NCI-H345 treated with DMSO at 0.1 percent for 48 hours (cell line): ENCODE data around the gene ATG16L1.
A peak's percentile ranks its signal among the peaks of the same experiment; 100 is the strongest.

Source experiments
- DNase-seq: peaks from one replicate; lab custom pipeline; 2025; ENCODE audit not compliant: unreplicated experiment; lab: John Stamatoyannopoulos, UW

Gene ATG16L1

DNA sequence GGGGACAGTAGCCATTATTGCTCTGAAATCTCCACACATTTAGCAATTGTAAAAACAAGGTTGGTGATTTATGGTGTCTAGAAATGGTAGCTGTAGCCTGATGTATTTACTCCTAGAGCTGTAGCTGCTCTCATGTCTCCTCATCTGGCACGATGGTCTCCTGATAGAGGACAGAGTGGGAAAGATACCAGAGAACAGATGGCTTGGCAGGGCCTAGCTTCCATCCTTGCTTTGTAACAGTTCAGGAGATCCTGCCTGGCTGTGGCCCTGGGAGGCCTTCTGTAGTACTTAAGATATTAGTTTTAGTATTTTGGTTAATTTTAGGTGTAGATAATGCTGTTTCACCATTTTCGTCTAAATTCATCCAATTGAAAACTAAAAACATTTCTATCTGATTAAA lies 6.7 kb downstream of the ATG16L1 start:
- no peak for DNase-seq

DNA sequence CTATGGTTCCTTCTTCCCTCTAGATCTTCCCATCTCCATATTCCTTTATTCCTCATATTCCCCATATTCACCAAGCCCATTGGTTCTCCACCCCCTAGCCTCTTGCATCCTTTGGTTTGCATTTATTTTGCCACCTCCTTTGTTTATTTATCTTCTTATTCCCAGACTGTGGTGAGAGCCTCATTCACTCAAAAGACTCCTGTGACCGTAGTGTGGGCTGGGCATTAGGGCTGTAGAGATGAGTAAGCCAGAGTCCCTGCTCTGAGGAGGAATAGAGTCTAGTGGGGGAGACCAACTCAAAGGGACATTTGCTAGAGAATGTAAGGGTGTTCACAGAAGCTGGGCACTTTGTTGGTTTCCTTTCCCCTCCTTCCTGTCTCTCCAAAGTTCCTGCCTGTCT lies 8.3 kb downstream of the ATG16L1 start:
- no peak for DNase-seq

DNA sequence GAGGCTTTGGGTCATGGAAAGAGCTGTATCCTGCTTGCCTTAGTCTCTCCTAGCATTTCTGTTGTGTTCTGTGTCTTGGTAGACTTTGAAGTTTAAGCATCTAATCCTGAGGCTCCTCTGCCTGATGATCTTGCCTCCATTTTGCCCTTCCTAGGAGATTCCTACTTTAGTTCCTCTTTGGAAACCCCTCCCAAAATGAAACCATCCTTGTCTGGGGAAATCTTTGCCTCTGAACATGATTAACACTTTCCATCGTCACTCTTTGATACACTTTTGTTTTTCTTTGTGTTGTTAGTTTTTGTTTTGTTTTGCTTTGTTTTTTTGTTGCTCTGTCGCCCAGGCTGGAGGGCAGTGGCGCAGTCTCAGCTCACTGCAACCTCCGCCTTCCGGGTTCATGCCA lies 9.2 kb downstream of the ATG16L1 start:
- DNase-seq: no peak

DNA sequence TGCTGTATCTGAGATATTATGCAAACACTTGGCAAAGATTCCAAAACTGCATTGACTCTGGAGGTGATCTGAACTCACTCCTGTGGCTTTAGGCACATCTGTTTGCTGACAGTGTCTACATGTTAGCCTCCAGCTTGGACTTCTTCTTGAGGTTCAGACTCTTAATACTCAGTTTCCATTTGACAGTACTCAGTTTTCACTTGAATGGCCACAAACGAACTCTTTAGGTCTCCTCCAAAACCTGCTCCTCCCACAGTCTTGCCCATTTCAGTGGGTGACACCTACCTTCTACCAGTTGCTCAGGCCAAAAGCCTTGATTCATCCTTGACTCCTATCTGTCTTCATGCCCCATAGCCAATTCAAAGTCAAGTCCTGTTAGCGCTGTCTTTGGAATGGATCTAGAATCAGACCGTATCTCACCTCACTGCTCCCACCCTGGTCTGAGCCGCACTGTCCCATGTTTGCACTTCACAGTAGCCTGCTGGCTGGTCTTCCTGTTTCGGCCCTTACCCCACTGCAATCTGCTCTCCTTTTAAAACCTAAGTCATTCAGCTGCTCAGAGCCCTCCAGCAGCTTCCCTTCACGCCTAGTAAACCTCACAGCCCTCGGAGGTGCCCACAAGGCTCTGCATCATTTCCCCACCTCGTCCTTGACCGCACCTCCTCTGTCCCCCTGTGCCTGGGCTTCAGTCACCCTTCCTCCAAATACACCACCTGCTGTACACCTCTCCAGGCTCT lies 10.5 kb downstream of the ATG16L1 start:
- no peak for DNase-seq

DNA sequence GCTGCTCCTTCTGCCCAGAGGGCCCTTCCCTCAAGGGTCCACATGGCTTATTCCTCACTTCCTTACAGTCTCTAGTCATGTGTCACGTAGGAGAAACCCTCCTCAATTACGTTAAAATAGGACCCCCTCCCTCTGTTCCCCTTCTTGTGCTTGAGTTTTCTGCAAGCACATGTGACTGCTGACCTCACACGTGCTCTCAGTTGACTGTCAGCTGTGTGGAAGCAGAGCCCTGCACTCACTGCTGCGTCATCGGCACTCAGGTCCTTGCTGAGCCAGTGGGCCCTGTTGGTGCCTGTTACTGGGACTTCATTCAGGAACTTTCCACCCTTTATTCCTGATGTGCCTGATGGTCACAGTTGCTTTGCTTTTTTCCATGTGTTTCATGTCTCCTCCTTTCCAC lies 11.1 kb downstream of the ATG16L1 start:
- no peak for DNase-seq

DNA sequence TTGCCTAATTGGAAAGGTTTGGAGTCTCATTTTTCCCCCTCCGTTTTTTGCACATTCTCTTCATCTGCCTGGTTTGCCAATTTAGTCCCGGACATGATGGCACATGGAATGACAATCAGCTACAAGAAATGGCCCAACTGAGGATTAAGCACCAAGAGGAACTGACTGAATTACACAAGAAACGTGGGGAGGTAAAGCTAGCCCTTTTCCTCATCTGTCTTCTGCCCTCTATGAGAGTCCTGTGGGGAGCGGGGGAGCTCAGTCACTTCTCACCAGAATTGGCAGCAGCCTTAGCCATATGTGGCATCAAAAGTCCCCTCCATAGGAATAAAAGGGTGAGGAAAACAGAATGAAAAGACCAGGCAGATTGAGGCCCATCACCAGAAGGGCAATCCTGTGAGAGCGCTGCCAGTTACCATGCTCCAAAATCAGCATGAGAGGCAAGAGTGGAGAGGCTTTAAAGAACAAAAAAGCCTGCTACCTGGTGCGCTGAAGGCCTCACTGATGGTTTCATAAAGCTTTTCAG lies 11.6 kb downstream of the ATG16L1 start:
- DNase-seq: no peak

DNA sequence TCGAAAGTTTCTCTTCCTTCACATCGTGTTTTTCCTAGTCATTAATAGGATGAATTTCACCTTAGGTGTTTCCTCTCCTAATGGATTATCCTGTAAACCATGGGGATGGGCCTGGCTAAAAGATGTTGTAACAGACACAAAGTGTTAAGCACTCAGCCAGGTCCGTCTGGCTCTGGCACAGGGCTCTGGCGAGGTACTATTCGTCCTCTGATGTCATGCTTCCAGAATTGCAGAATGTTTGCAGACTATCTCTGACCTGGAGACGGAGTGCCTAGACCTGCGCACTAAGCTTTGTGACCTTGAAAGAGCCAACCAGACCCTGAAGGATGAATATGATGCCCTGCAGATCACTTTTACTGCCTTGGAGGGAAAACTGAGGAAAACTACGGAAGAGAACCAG lies 13.2 kb downstream of the ATG16L1 start:
- no peak for DNase-seq

DNA sequence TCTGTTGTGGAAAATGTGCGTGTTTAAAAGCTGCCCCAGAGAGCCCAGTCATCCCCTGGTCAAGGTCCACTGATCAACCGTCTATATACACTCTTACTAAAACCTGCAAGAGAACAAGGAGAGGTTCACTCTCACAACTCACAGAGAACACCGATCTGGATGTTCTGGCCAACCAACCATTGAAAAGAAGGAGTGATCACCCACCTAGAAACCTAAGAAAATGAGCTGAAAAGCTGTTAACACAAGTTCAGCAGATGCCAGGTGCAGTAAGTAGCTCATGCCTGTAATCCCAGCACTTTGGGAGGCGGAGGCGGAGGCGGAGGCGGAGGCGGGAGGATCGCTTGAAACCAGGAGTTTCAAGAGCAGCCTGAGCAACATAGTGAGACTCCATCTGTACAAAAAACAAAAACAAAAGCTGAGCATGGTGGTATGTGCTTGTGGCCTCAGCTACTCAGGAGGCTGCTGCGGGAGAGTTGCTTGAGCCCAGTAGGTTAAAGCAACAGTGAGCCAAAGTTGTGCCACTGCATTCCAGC lies 14.5 kb downstream of the ATG16L1 start:
- DNase-seq: no peak

DNA sequence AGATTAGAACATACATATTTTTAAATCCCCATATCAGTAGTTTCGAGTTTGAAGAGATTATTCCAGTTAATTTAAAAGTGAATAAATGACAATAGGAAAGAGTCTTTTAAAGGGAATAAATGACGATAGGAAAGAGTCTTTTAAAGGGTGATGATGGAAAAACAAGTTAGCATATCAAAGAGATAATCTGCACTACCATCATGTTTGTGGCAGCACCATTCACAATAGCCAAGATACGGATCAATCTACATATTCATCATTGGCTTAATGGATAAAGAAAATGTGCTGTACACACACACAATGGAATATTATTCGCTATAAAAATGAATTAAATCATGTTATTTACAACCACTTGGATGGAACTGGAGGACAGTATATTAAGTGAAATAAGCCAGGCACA lies 15.0 kb downstream of the ATG16L1 start:
- no peak for DNase-seq

DNA sequence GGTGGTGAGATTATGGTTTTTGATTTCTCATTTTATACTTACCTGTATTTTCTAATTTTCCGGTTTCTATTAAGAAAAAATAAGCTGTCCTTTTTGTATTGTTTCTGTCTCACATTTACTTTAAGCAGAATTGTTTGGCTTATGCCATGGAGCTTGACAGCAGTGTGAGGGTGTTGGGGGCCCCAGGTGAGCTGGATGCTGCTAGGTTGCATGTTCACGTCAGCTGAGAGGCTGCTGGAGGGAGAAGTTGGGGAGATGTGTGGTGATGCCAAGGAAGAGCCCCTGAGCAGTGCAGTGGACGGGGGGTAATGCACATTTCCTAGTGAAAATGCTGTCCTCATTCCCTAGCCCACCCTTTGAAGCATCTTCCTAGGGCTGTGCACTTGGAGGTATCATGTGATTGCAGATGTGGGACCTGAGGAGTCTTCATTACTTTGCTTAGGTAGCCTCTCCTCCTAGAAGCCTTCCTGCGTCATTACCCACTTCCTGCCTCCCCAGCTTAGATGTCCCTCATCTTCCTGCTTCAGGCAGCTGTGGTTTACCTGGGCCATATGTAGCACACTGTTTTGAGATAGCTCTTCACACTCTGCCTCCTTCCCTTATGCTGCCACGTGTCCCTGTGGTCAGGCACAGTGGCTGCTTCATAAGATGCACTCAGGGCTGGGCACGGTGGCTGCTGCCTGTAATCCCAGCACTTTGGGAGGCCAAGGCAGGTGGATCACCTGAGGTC lies 16.2 kb downstream of the ATG16L1 start:
- DNase-seq: no peak

DNA sequence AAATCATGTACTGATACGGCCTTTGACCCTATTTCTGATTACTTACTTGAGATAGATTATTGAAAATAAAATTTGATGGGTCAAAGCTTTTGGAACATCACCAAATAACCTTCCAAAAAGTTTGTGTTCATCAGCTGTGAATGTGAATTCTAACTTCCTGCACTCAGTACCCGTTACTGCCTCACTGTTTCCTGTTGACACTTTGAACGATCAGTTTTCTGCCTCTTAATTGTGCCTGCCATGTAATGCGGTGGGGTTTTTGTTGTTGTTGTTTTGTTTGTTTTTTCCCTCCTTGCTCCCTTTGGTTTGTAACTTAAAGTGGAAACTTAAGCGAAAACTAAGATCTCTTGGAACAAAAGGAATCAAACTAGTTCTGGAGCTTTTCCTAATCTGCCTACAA lies 18.9 kb downstream of the ATG16L1 start:
- no peak for DNase-seq

DNA sequence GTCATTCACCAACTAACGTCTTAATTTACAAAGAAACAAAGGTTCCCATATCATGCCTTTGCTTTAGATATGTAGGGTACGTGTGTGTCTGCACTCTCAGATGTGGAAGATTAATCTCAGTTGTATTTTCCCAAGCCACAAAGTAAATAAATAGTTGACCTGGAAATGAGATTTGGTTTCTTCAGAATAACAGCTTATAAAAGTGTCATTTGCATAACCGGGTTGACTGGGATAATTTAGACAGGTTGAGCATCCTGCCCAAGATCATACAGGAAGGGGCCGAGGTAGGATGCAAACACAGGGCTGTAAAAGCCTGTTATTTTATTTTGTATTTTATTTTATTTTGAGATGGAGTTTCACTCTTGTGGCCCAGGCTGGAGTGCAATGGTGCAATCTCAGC lies 19.5 kb downstream of the ATG16L1 start:
- DNase-seq: no peak

DNA sequence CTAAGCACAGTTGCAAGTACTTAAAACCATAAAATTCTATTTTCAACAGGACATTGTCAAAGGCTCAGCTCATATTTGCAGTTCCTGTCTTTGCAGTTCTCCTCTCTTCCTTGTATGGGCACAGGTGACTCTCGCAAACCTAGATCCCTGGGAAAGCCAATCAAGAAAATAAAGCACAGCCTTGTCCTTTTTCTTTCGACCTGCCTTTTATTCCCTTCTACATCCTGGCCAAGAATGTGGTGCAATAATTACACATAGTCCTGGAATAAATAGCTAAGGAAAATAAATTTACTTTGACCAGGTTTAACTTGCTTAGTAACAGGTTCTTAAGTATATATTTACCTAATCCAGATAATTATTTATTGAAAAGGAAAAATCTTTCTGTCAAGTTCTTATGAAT lies 20.2 kb downstream of the ATG16L1 start:
- DNase-seq: no peak

DNA sequence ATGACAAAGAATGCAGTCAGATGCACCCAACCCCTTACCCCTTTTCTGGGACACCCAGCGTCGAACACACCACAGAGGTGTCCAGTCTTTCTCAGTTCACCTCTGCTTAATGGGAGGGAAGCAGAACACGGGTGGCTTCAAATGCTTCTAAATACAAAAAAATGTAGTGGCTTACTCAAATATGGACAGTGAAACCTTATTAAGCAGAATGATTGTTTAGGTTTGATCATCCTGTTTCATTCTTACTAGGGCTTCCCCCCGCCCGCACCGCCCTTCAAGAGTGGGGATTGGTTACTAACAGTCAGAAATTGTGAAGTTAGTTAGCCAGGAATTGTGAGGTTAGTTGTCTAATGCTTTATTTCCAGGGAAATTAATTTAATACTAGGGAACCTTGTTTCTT lies 21.6 kb downstream of the ATG16L1 start:
- no peak for DNase-seq

DNA sequence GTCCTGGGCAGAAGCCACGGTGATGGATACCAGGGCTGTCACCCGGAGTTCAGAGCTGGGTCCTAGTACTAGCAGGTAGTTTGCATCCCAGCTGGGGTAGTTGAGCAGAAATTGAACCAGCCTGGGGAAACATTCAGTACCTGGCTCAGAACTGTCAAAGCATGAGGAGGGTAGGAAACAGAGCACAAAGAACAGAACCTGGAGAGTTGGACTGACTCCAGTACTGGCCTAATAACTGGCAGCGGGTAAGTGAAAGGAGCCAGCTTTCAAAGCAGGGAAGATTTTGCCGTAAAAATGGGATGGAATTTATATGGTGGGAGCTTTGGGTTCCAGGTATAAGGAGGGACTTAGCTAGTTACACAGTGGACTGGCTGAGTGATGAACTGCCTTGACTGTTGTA lies 23.8 kb downstream of the ATG16L1 start:
- no peak for DNase-seq

DNA sequence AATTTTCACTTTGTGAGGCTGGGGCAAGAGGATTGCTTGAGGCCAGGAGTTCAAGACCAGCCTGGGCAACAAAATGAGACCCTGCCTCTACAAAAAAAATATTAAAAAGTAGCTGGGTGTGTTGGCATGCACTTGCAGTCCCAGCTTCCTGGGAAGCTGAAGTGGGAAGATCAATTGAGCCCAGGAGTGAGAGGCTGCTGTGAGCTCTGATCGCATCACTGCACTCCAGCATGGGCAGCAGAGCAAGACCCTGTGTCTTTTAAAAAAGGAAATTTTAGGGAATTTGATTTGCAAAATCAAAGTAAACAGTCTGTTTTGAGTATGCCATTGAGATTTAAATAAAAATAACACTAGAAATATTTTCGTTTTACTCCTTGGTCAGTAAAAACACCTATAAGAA lies 27.4 kb downstream of the ATG16L1 start:
- DNase-seq: no peak

DNA sequence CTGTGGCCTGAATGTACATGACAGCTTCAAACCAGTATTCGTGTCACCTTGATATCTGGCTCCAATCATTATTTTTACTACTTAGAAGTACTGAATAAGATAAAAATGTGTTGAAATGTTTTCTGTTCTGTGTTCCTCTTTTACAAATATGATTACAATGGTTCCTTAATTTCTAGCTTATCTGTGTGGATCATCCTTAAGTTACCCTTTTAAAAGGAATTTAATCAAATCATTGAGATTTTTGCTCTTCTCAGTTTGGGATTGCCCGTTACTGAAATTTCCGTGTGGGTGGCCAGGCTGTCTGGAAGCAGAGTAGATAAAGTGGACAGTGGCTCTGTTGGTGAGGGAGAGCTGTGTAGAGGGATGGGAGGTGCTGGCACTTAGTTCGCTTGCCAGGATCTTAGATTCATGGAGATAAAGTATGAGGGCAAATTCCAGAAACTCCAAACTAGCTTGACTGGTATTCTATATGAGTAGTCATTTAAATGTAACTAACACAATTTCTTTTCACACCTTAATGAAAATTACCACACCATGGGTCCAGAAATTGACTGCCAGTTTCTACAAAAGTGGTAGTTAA lies 28.7 kb downstream of the ATG16L1 start:
- no peak for DNase-seq

DNA sequence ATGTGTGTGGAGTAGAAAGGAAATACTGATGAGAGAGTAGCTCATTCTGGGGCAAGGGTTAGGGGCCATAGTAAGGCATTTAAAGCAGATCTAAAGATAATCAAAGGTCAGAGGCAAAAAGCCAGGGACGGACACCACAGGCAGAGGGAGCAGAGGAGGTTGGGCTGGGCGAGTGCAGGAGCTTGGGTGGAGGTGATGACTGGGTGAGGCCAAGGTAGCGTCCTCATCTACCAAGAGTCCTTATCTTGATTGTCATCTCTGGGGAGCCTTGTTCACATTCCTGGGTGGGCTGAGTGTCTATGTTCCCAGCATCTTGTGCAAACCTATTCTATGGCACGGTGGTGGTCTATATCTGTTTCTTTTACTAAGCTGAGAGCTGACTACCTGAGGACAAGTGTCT lies 30.1 kb downstream of the ATG16L1 start:
- DNase-seq: no peak

DNA sequence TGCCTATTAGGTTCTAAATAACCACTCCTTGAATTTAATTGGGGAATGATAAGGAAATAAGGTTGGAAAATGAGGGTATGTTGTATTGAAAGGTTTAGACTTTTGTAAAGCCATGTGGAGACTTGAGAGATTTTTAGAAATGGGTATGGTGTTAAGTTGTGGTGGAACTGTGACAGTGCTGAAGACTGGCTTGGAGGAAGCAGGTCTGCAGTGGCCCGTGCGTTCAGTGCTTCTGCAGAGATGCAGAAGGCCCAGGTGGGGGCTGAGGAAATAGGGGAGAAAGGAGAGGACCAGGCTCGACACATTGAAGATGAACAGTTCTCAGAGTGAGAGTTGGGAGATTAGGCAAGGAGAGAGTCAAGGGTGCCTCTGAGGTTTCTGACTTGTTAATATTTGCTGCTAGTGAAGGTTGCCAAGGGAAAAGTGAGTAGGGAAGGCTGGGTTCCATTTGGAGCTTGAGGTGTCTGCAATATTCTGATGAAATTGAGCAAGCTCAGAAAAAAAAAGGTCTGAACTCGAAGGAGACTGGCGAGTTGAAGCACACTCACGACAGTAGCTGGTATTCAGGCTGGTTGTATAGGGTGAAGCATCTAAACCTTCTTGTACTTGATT lies 30.6 kb downstream of the ATG16L1 start:
- no peak for DNase-seq

DNA sequence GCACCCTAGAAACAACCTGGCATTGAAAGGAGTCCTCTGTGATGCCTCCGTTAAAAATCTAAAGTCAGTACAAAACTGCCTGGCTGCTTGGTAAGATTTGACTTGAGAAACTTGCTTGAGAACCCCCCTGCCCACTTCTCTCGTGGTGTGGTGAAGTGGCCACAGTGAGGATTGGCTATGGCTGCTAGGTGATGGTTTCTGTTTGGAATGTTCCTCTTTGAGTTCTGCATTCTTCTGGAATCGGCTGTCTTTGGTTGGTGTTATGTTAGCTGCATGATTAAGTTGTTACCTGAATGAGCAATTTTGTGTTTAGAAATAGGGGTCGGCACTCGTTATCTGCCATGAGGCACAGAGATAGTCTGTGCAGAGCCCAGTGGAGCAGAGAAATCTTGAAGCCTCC lies 34.4 kb downstream of the ATG16L1 start:
- no peak for DNase-seq

DNA sequence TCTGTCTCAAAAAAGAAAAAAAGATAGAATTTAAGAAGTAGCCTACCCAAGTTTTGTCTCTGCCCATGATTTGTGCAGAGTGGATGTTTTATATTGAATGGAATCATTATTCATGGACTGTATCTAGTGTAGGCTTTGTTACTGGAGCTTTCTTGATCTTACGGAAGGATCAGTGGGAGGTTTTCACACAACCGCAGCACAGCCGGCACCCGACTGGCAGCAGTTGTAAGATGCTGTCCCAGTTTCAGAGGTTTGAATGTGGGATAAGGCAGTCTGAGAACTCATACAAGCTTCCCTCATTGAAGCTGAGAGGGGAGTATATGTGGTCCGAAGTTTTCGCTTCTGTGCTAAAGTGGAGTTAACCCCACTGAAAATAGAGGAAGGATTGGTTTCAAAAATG lies 36.4 kb downstream of the ATG16L1 start:
- DNase-seq: no peak

DNA sequence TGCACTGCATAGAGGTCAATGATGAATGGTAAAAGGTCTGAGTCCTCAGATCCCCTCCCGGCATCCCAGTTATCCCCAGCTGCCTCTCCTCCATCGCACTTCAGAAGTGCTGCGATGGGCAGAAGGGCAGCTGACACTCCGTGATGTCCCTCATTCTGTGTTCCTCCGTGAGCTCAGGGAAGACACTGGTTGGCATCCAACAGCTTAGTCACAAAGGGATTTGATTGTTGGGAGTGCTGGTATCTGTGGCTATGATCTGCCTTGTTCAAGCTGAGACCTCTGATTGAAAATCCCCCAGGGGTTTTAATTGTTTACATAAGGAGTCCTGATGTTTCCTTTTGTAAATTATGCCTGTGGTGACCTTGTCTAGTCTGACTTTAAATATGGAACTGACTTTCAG lies 37.2 kb downstream of the ATG16L1 start:
- peak; percentile 59 for DNase-seq
